Stomach (tissue), 9 donors: Measurements from ENCODE around the gene ARMH1. TPM values are rescaled to one million over a fixed set of nuclear protein-coding genes. Genes with fewer than 3 reads are reported as not detected.

ENCODE experiments used
- DNase-seq, 2 donors: peaks; one replicate each; pipeline versions ENCODE4 v3.0.0 to v3.0.0-alpha.2; 2013 to 2019
- H3K27ac ChIP-seq, 5 donors: fragments of 200-600 bp in 4 of 5; sonication (generic) in 4 of 5; one replicate each; pipeline ENCODE4 v1.5.1; 2013 to 2019; ENCODE audit warnings: mild to moderate bottlenecking in 1 of 5, moderate library complexity in 1 of 5
- H3K27me3 ChIP-seq, 3 donors: fragments of 200-600 bp; sonication (generic); one replicate each; pipeline ENCODE4 v1.5.1; 2017 to 2019; ENCODE audit warnings: mixed run types in 1 of 3
- H3K36me3 ChIP-seq, 4 donors: fragments of 200-600 bp; sonication (generic); 1 replicate in 3 of 4; 2 replicates in 1 of 4; pipeline ENCODE4 v1.5.1; 2016 to 2019
- H3K4me1 ChIP-seq, 4 donors: fragments of 200-600 bp; sonication (generic); one replicate each; pipeline ENCODE4 v1.5.1; 2016 to 2019
- H3K4me3 ChIP-seq, 4 donors: fragments of 200-600 bp; sonication (generic) in 3 of 4; one replicate each; pipeline ENCODE4 v1.5.1; 2016 to 2019; ENCODE audit warnings: mild to moderate bottlenecking in 1 of 4
- H3K9me3 ChIP-seq, 4 donors: fragments of 200-600 bp; sonication (generic); one replicate each; pipeline ENCODE4 v1.5.1; 2016 to 2019
- CTCF ChIP-seq, 7 experiments: fragments of 450-650 bp in 4 of 7; fragments of 200-600 bp in 3 of 7; sonication (generic) in 3 of 7; IDR thresholded peaks; one replicate each; pipeline ENCODE4 v1.5.1; 2016 to 2019; ENCODE audit warnings: antibody characterized with exemption in 7 of 7, control low read depth in 2 of 7, mild to moderate bottlenecking in 1 of 7
- EP300 ChIP-seq: sonication (generic); formaldehyde crosslinking; IDR thresholded peaks from one replicate; pipeline ENCODE4 v1.6.1; 2017; ENCODE audit warnings: antibody characterized with exemption
- POLR2A ChIP-seq, 4 donors: fragments of 450-650 bp; IDR thresholded peaks; one replicate each; pipeline ENCODE4 v1.6.1; 2016; ENCODE audit warnings: antibody characterized with exemption in 4 of 4, control low read depth in 2 of 4, mild to moderate bottlenecking in 1 of 4, moderate library complexity in 1 of 4
- POLR2AphosphoS5 ChIP-seq, 3 donors: sonication (generic); formaldehyde crosslinking; IDR thresholded peaks; one replicate each; pipeline ENCODE4 v1.6.1; 2016; ENCODE audit warnings: antibody characterized with exemption in 3 of 3
- WGBS, 5 donors: extraction: QIAGEN DNeasy Blood & Tissue Kit in 3 of 5; methylation state at CpG; one replicate each; pipeline versions ENCODE4 v1.1.5 to v1.1.7; 2013 to 2018; 5-methylcytosine and 5-hydroxymethylcytosine counted together
- intact Hi-C: fragments of 100-400 bp; cut with DNase I; formaldehyde crosslinking; loops from one replicate; pipeline ENCODE4 v1.15.1; 2023; ENCODE audit warnings: low total_unique reads
- polyA plus RNA-seq, 3 donors: library from polyadenylated mRNA; stranded (reverse); fragments of 200-250 nt; gene quantifications; one replicate each; pipeline ENCODE4 v1.2.3, GENCODE V29; 2013
- total RNA-seq, 5 donors: library from RNA; depleted of rRNA; stranded (reverse); fragments of >200 nt; gene quantifications; one replicate each; pipeline versions ENCODE4 v1.1.0 to v1.2.3, GENCODE V29; 2014 to 2016
- donor health status: healthy with polysubstance abuse.
- donor health status: Bipolar disorder and iron deficiency.
- donor health status: healthy.

Gene ARMH1
- total and polyA plus RNA-seq, 8 donors = 3.3 to 8.6 (median 4.4) TPM; not detected in 3

GRCh38 chr1:44636083-44636687 is 38.3 kb upstream of the ARMH1 start:
- 87 to 92% (median 91%) methylated on average over 14 of the region's 14 CpGs for WGBS, 5 donors
- no peak for TF ChIP-seq POLR2AphosphoS5 (IDR thresholded peaks at IDR 0.05)
- no peak for TF ChIP-seq POLR2A (IDR thresholded peaks at IDR 0.05)
- no peak for TF ChIP-seq EP300
- TF ChIP-seq CTCF (IDR thresholded peaks at IDR 0.05) = no peak
- peak overlapping the region in 1 of 5 donors; percentile 29 for H3K27ac ChIP-seq
- H3K4me3 ChIP-seq = no peak overlapping the region
- no peaks in the 10 kb centered on the region for H3K9me3 ChIP-seq
- no peak for DNase-seq
- peaks cover 24 to 66% (median 42%) of the 10 kb centered on the region in 4 donors for H3K4me1 ChIP-seq
- H3K27me3 ChIP-seq = no peaks in the 10 kb centered on the region
- peaks cover 52 to 82% (median 81%) of the 10 kb centered on the region in 4 donors for H3K36me3 ChIP-seq
- intact Hi-C loops = no loop called here

GRCh38 chr1:44636688-44637598 is 37.6 kb upstream of the ARMH1 start:
- no peaks in the 10 kb centered on the region for H3K27me3 ChIP-seq
- H3K27ac ChIP-seq = peak overlapping the region in 1 of 5 donors; percentile 29
- intact Hi-C loops = no loop called here
- 66 to 79% (median 72%) methylated on average over 11 to 13 of the region's 13 CpGs for WGBS, 5 donors
- peaks cover 23 to 71% (median 42%) of the 10 kb centered on the region in 4 donors for H3K4me1 ChIP-seq
- peaks cover 58 to 90% (median 89%) of the 10 kb centered on the region in 4 donors for H3K36me3 ChIP-seq
- no peak overlapping the region for H3K4me3 ChIP-seq
- H3K9me3 ChIP-seq = no peaks in the 10 kb centered on the region
- no peak for TF ChIP-seq POLR2A (IDR thresholded peaks at IDR 0.05)
- TF ChIP-seq POLR2AphosphoS5 (IDR thresholded peaks at IDR 0.05) = no peak
- no peak for TF ChIP-seq CTCF (IDR thresholded peaks at IDR 0.05)
- no peak for TF ChIP-seq EP300
- no peak for DNase-seq

GRCh38 chr1:44637702-44638411 is 36.7 kb upstream of the ARMH1 start:
- no peak overlapping the region for H3K27ac ChIP-seq
- no peak overlapping the region for H3K4me3 ChIP-seq
- no peak for DNase-seq
- 66 to 84% (median 77%) methylated on average over 27 of the region's 27 CpGs for WGBS, 5 donors
- intact Hi-C loops = no loop called here
- peaks cover 62 to 99% (median 98%) of the 10 kb centered on the region in 4 donors for H3K36me3 ChIP-seq
- TF ChIP-seq CTCF (IDR thresholded peaks at IDR 0.05) = no peak
- H3K27me3 ChIP-seq = no peaks in the 10 kb centered on the region
- H3K4me1 ChIP-seq = peaks cover 19 to 74% (median 42%) of the 10 kb centered on the region in 4 donors
- no peaks in the 10 kb centered on the region for H3K9me3 ChIP-seq

GRCh38 chr1:44640200-44640853 is 34.2 kb upstream of the ARMH1 start:
- TF ChIP-seq POLR2A (IDR thresholded peaks at IDR 0.05) (no peak), CTCF (IDR thresholded peaks at IDR 0.05) (no peak), EP300 (no peak), POLR2AphosphoS5 (IDR thresholded peaks at IDR 0.05) (no peak)
- Histone ChIP-seq H3K27me3 (no peaks in the 10 kb centered on the region), H3K36me3 (peaks cover 69 to 100% (median 100%) of the 10 kb centered on the region in 4 donors), H3K4me1 (peaks cover 14 to 74% (median 43%) of the 10 kb centered on the region in 4 donors), H3K27ac (no peak overlapping the region), H3K9me3 (no peaks in the 10 kb centered on the region), H3K4me3 (no peak overlapping the region)
- intact Hi-C loops = no loop called here
- DNase-seq = no peak
- 79 to 88% (median 84%) methylated on average over 22 to 24 of the region's 24 CpGs for WGBS, 5 donors
